Activated effector memory CD4-positive, alpha-beta T cell treated with anti-CD3 and anti-CD28 coated beads, Interleukin-2, amount 50 U/mL, for 16 hours (primary cell): Measurements from ENCODE around the gene ADCY10.
"Not testable (repeated sequence)": the region's sequence is repeated elsewhere in the genome, so short reads cannot be mapped to it uniquely, and the experiment has no call there.

Experiments
- DNase-seq: peaks from one replicate; pipeline ENCODE4 v3.0.0-alpha.2; 2020

Gene ADCY10

GRCh38 chr1:167880580-167881021, 33.3 kb downstream of the ADCY10 start:
- no peak for DNase-seq

- no peak for DNase-seq
Measured at GRCh38 chr1:167879508-167879907, 34.4 kb downstream of the ADCY10 start.

GRCh38 chr1:167878372-167879160, 35.4 kb downstream of the ADCY10 start:
- DNase-seq = no peak

- DNase-seq = no peak
Measured at GRCh38 chr1:167876597-167877175, 37.2 kb downstream of the ADCY10 start.

DNA sequence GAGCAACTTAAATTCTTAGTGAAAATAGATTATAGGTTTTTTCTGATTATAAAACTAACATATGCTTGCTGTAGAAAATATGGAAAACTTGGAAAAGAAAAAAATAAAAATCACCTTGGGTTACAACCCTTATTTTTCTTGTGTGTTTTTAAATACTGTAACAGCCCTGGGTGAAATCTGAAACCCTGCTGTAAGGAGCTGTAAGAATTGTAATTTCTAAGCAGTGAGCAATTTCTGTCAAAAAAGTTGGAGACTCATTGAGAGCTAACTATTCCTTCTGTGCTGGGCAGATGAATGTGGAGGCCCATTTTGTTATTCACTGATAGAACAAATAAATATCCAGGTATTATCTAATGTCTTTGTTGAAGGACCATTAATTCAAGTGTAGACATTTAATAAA, 42.6 kb downstream of the ADCY10 start:
- DNase-seq = no peak

GRCh38 chr1:167869157-167870001, 44.6 kb downstream of the ADCY10 start:
- not testable (repeated sequence) for DNase-seq

GRCh38 chr1:167866739-167867414, 47.1 kb downstream of the ADCY10 start:
- DNase-seq = not testable (repeated sequence)

DNA sequence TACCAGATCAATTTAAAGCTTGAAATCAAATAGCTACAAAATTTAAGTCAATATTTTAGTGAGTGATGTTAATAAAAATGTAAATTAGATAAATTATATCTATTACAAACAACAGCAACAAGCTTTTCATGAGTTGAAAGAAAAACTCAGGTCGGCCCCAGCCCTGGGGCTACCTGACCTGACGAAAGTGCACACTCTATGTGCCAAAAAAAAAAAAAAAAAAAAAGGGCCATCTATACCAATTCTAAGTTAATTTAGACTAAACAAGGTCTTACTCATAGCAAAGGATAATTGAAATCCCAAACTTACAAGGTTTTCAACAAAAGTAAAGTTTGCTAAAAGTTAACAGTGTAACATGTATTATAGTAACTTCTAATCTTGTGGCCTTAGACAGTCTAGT, 47.6 kb downstream of the ADCY10 start:
- not testable (repeated sequence) for DNase-seq

DNA sequence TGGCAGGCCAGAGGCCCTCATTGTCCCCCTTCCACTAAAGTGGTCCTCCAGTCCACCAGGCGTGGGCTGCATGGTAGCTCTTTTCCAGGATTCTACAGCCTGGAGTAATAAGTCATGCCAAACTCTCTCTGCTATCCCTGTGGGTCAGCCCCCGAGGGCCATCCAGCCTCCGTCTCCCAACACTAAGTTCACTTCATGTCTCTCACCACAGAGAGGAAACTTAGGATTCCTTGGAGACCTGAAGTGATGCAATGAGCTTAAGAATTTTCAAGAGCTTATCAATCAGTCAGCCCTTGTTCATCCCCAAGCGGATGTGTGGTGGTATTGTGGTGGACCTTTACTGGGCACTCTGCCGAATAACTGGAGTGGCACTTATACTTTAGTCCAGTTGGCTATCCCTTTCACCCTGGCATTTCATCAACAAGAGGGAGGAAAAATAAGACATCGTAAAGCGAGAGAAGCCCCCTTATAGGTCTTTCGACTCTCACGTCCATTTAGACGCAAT, 48.1 kb downstream of the ADCY10 start:
- not testable (repeated sequence) for DNase-seq

DNA sequence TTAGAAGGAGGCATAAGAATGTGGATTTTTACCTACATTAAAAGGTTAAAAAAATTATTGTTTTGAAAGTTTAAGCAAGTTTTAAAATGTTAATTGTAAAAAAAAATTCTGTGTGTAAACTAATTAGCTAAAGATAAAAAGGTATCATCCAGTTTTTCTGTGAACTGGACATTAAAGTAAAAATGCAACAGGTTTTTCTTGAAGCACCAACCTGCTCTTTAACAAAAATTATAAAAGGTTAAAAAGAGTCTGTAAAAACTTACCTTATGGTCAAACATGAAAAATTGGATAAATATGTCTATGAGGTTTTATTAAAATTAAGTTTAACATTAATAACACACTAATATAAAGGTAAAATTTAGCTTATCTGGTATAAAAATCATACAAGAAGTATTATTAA, 48.7 kb downstream of the ADCY10 start:
- not testable (repeated sequence) for DNase-seq

GRCh38 chr1:167864392-167865032, 49.4 kb downstream of the ADCY10 start:
- no peak for DNase-seq

GRCh38 chr1:167863921-167864279, 50.0 kb downstream of the ADCY10 start:
- no peak for DNase-seq

- DNase-seq = not testable (repeated sequence)
Measured at GRCh38 chr1:167863191-167863920, 50.6 kb downstream of the ADCY10 start.

- DNase-seq = no peak
Measured at GRCh38 chr1:167862432-167863076, 51.4 kb downstream of the ADCY10 start.

GRCh38 chr1:167861664-167862381, 52.1 kb downstream of the ADCY10 start:
- DNase-seq = no peak

DNA sequence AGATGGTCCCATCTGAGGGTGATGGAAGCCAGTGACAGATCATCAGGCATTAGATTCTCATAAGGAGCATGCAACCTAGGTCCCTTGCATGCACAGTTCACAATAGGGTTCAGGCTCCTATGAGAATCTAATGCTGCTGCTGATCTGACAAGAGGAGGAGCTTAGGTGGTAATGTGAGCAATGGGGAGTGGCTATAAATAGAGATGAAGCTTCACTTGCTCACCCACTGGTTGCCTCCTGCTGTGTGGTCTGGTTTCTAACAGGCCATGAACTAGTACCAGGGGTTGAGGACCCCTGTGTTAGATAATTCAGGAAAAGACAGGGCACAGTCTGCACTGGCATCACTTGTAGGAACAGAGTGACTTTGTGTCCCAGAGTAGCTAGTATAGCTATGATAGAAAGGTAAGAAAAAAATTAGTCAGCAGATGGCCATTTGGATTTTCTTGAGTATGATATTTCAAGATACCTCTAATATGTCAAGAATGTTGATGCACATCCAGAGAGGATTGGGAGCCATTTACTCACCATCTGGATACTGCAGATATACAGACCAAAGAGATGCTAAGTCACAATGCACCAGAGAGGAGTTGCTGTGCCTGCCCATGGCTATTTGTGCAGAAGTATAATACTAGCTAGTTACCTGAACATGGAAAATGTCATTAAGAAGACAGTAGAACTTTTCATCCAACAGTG, 53.6 kb downstream of the ADCY10 start:
- no peak for DNase-seq

DNA sequence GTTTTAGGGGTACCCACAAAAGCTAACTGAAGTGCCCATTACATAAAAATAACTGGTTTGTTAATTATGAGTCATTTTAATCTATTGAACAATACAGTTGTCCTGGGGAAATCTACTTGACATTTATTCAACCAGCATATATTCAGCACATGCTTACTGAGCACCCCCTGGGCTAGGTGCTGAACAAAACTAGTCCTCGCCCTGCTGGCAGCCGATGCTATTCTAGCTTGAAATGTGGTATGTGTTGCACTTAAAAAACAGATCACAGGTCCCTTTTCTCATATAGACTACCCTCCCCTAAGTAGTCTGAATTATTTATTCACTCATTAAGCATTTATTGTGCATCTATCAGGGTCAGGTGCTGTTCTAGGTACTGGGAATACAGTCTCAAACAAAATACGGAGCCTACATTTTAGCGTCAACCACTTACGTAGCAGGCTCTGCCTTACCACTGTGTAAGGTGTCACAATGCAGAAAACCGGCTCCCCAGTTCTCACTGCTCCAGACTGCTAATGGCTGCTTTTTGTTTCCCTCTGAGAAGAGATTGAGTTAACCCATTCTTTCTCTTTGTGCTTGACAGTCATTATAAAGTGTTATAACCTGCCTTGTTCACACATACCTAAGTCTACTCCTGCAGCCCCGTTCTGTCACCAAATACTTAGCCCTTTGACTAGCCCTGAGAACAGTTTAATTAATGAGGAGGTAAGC, 57.1 kb downstream of the ADCY10 start:
- no peak for DNase-seq

DNA sequence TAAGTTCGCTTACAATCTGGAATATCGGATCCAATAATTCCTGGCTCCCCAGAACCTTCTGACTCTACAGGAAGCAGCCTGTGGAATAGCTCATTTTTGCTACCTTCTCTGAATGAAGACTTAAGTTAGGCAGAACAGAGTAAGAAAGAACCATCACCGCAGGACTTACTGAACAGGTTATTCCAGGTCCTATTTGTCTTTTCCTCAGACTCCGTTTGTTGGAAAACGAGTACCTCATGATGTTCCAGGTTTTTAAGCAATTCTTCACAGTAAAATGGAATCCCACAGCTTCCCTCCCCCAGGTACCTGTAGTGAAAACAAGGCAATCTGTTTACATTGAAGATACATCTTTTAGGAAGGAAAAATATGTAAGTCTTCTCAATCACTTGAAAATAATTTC, 59.8 kb downstream of the ADCY10 start:
- no peak for DNase-seq

DNA sequence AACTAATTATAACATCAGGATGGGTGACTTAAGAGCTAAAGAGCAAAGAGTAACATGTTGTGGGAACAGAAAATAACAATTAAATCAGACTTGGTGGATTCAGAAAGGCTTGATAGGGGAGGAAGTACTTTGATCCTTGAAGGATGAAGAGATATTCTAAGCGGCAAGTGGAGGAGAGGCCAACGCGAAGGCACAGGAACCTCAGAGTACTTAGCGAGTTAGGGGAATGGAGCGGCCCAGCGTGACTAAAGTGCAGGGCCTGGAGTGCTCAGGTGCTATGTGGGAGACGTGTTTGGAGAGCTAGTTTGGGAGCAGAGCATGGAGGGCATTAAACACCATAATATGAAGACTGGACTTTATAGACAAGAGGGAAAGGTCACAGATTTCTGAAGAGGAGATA, 64.3 kb downstream of the ADCY10 start:
- no peak for DNase-seq
